OCI-LY1 (cell line): ENCODE data around the gene TMEM92.

Source experiments
- CTCF ChIP-seq: fragments of 200-600 bp; sonication (generic), shearing (Covaris generic); IDR thresholded peaks from 2 replicates; pipeline ENCODE4 v1.5.1; 2017; ENCODE audit warnings: mild to moderate bottlenecking, antibody characterized with exemption, low read length, moderate library complexity, mixed read lengths
- EZH2 ChIP-seq: fragments of 200-600 bp; sonication (generic), shearing (Covaris generic); IDR thresholded peaks from 2 replicates; pipeline ENCODE4 v1.8.0; 2017; ENCODE audit warnings: borderline replicate concordance, mixed run types, mild to moderate bottlenecking, antibody characterized with exemption, low read length, moderate library complexity, mixed read lengths

- TF ChIP-seq CTCF = no peak
- no peak for TF ChIP-seq EZH2
Measured at GRCh38 chr17:50255766-50256635, 18.3 kb upstream of the TMEM92 start.
